Erythroblast (primary cell): ENCODE results near the gene FAF2.

ENCODE experiments used
- GATA1 ChIP-seq: IDR thresholded peaks from 2 replicates; pipeline ENCODE4 v1.6.1; 2011; ENCODE audit warnings: low read depth, mild to moderate bottlenecking, control low read depth, low read length, moderate library complexity
- POLR2A ChIP-seq: IDR thresholded peaks from 2 replicates; pipeline ENCODE4 v1.6.1; 2011; ENCODE audit warnings: mild to moderate bottlenecking, low read length

DNA sequence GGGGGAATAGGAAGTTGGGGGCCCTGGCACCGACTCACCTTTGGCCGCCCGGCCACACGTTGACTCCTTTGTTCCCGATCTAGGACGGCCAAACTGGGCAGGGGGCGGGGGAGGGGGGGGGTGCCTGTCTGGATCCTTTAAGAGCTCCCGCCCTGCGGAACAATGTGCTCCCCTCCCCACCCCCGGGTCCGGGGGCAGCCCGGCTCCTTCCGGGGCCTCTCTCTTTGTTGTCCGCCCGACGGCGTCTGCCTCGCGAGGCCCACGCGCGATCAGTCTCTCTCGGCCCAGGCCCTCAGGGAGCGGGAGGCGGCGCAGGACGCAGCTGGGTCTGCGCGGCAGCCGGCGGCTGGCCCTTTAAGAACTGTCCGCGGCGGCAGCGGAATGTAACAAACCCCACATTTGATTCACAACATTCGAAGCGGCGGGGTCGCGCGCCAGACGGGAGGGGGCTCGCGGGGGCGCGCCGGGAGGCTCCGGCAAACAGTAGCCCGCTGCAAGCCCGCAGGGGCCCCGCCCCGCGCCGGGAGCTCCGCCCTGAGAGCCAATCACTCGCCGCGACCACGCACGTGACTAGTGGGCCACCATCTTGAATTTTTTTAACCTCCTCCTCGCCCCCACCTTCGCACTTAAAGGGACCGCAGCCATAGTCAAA is 88.8 kb downstream of the FAF2 start, which contains the start of gene RNF44:
- TF ChIP-seq POLR2A (peak; percentile 45), GATA1 (no peak)
